GM12865 (cell line): ENCODE measurements around the gene JDP2.
A peak's percentile ranks its signal among the peaks of the same experiment; 100 is the strongest.

Source experiments
- DNase-seq: peaks from one replicate; pipeline ENCODE4 v3.0.0; 2010; ENCODE audit warnings: low read depth
- H3K4me3 ChIP-seq: 2 replicates; pipeline ENCODE4 v1.5.1; 2011; ENCODE audit warnings: mild to moderate bottlenecking, low read depth, low read length, control low read depth
- CTCF ChIP-seq: IDR thresholded peaks from 2 replicates; pipeline ENCODE4 v1.5.1; 2011; ENCODE audit warnings: low read length, control low read depth, low read depth, inconsistent platforms; ENCODE audit not compliant: insufficient read depth; ENCODE audit errors: missing control alignments

Gene JDP2

GRCh38 chr14:75434890-75435248 is 7.0 kb downstream of the JDP2 start:
- no peak for DNase-seq
- no peak overlapping the region for H3K4me3 ChIP-seq
- TF ChIP-seq CTCF, result no peak

- DNase-seq, result peak; percentile 25
- TF ChIP-seq CTCF, result no peak
- H3K4me3 ChIP-seq, result no peak overlapping the region
Measured at GRCh38 chr14:75435473-75435872, 7.7 kb downstream of the JDP2 start.

- no peak for TF ChIP-seq CTCF
- DNase-seq, result no peak
Measured at GRCh38 chr14:75437201-75438143, 9.7 kb downstream of the JDP2 start.

GRCh38 chr14:75438486-75439080 is 10.8 kb downstream of the JDP2 start:
- no peak overlapping the region for H3K4me3 ChIP-seq
- TF ChIP-seq CTCF, result no peak
- no peak for DNase-seq

More at GRCh38 chr14:75437201-75438143, 9.7 kb downstream of the JDP2 start:
- H3K4me3 ChIP-seq, result no peak overlapping the region

- peak; percentile 36 for DNase-seq
- H3K4me3 ChIP-seq, result no peak overlapping the region
- no peak for TF ChIP-seq CTCF
Measured at GRCh38 chr14:75439989-75440388, 12.2 kb downstream of the JDP2 start.

- no peak overlapping the region for H3K4me3 ChIP-seq
- DNase-seq, result no peak
- no peak for TF ChIP-seq CTCF
Measured at GRCh38 chr14:75440733-75441477, 13.1 kb downstream of the JDP2 start.
